Liver (tissue), 3 donors: ENCODE results near the gene KIF11.

Source experiments
- FOXA1 ChIP-seq: IDR thresholded peaks from 2 replicates; pipeline ENCODE4 v1.6.1; 2016; ENCODE audit warnings: antibody characterized with exemption
- FOXA2 ChIP-seq: IDR thresholded peaks from 2 replicates; pipeline ENCODE4 v1.6.1; 2016; ENCODE audit warnings: antibody characterized with exemption
- GABPA ChIP-seq, 2 donors: IDR thresholded peaks in 1 of 2; conservative IDR thresholded peaks in 1 of 2; 2 replicates each; pipeline ENCODE4 v1.6.1; 2016; ENCODE audit warnings: antibody characterized with exemption in 2 of 2, mild to moderate bottlenecking in 1 of 2, moderate library complexity in 1 of 2
- JUND ChIP-seq, 2 donors: IDR thresholded peaks; 2 replicates each; pipeline ENCODE4 v1.6.1; 2016; ENCODE audit warnings: antibody characterized with exemption in 2 of 2
- RAD21 ChIP-seq, 2 donors: IDR thresholded peaks; 2 replicates each; pipeline ENCODE4 v1.6.1; 2016; ENCODE audit warnings: antibody characterized with exemption in 2 of 2, mild to moderate bottlenecking in 2 of 2
- RXRA ChIP-seq, 2 donors: IDR thresholded peaks; 2 replicates each; pipeline ENCODE4 v1.6.1; 2017 to 2018; ENCODE audit warnings: antibody characterized with exemption in 2 of 2, mild to moderate bottlenecking in 1 of 2
- SP1 ChIP-seq: IDR thresholded peaks from 2 replicates; pipeline ENCODE4 v1.6.1; 2018; ENCODE audit warnings: antibody characterized with exemption, mild to moderate bottlenecking
- TAF1 ChIP-seq: conservative IDR thresholded peaks from 2 replicates; pipeline ENCODE4 v1.6.1; 2016; ENCODE audit warnings: antibody characterized with exemption, mild to moderate bottlenecking
- YY1 ChIP-seq: IDR thresholded peaks from 2 replicates; pipeline ENCODE4 v1.6.1; 2016; ENCODE audit warnings: antibody characterized with exemption, mild to moderate bottlenecking
- TF ChIP-seq, protein P1 (sequence below): fragments of 150-350 bp; IDR thresholded peaks from 2 replicates; pipeline ENCODE4 v1.5.1; 2017; ENCODE audit warnings: improper control_type of control experiment, low read depth, low read length; ENCODE audit not compliant: missing input control
- TF ChIP-seq, protein P2 (sequence below): IDR thresholded peaks from 2 replicates; pipeline ENCODE4 v1.6.1; 2016; ENCODE audit warnings: antibody characterized with exemption
- TF ChIP-seq, protein P3 (sequence below): IDR thresholded peaks from 2 replicates; pipeline ENCODE4 v1.6.1; 2016; ENCODE audit warnings: antibody characterized with exemption, mild to moderate bottlenecking
- TF ChIP-seq, protein P4 (sequence below): IDR thresholded peaks from 2 replicates; pipeline ENCODE4 v1.6.1; 2016; ENCODE audit warnings: antibody characterized with exemption
- donor health status: healthy.
- donor health status: healthy.

DNA sequence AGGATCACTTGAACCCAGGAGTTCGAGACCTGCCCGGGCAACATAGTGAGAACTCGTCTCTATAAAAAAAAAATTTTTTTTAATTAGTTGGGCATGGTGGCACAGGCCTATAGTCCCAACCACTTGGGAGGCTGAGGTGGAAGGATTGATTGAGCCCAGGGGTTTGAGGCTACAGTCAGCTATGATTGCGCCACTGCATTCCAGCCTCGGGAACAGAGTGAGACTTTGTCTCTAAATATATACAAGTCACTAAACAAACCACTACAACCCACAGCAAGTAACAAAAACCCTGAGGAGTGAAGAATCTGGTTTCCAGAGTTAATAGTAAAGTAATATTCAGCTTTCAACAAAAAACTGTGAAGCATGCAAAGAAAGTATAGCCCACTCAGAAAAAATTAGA is 64.1 kb downstream of the KIF11 start:
- TF ChIP-seq RAD21 (IDR thresholded peaks at IDR 0.05) (no peak), FOXA2 (no peak), JUND (IDR thresholded peaks at IDR 0.05) (no peak), RXRA (IDR thresholded peaks at IDR 0.05) (no peak), YY1 (no peak), TAF1 (no peak), SP1 (no peak), GABPA (IDR thresholded peaks at IDR 0.05 in 1 of 2, conservative IDR thresholded peaks at IDR 0.05 in 1 of 2) (no peak), FOXA1 (no peak)
- TF ChIP-seq, protein P1, sequence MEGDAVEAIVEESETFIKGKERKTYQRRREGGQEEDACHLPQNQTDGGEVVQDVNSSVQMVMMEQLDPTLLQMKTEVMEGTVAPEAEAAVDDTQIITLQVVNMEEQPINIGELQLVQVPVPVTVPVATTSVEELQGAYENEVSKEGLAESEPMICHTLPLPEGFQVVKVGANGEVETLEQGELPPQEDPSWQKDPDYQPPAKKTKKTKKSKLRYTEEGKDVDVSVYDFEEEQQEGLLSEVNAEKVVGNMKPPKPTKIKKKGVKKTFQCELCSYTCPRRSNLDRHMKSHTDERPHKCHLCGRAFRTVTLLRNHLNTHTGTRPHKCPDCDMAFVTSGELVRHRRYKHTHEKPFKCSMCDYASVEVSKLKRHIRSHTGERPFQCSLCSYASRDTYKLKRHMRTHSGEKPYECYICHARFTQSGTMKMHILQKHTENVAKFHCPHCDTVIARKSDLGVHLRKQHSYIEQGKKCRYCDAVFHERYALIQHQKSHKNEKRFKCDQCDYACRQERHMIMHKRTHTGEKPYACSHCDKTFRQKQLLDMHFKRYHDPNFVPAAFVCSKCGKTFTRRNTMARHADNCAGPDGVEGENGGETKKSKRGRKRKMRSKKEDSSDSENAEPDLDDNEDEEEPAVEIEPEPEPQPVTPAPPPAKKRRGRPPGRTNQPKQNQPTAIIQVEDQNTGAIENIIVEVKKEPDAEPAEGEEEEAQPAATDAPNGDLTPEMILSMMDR = no peak
- TF ChIP-seq, protein P2, sequence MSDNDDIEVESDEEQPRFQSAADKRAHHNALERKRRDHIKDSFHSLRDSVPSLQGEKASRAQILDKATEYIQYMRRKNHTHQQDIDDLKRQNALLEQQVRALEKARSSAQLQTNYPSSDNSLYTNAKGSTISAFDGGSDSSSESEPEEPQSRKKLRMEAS = no peak
- TF ChIP-seq, protein P3, sequence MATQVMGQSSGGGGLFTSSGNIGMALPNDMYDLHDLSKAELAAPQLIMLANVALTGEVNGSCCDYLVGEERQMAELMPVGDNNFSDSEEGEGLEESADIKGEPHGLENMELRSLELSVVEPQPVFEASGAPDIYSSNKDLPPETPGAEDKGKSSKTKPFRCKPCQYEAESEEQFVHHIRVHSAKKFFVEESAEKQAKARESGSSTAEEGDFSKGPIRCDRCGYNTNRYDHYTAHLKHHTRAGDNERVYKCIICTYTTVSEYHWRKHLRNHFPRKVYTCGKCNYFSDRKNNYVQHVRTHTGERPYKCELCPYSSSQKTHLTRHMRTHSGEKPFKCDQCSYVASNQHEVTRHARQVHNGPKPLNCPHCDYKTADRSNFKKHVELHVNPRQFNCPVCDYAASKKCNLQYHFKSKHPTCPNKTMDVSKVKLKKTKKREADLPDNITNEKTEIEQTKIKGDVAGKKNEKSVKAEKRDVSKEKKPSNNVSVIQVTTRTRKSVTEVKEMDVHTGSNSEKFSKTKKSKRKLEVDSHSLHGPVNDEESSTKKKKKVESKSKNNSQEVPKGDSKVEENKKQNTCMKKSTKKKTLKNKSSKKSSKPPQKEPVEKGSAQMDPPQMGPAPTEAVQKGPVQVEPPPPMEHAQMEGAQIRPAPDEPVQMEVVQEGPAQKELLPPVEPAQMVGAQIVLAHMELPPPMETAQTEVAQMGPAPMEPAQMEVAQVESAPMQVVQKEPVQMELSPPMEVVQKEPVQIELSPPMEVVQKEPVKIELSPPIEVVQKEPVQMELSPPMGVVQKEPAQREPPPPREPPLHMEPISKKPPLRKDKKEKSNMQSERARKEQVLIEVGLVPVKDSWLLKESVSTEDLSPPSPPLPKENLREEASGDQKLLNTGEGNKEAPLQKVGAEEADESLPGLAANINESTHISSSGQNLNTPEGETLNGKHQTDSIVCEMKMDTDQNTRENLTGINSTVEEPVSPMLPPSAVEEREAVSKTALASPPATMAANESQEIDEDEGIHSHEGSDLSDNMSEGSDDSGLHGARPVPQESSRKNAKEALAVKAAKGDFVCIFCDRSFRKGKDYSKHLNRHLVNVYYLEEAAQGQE = no peak
- TF ChIP-seq, protein P4, sequence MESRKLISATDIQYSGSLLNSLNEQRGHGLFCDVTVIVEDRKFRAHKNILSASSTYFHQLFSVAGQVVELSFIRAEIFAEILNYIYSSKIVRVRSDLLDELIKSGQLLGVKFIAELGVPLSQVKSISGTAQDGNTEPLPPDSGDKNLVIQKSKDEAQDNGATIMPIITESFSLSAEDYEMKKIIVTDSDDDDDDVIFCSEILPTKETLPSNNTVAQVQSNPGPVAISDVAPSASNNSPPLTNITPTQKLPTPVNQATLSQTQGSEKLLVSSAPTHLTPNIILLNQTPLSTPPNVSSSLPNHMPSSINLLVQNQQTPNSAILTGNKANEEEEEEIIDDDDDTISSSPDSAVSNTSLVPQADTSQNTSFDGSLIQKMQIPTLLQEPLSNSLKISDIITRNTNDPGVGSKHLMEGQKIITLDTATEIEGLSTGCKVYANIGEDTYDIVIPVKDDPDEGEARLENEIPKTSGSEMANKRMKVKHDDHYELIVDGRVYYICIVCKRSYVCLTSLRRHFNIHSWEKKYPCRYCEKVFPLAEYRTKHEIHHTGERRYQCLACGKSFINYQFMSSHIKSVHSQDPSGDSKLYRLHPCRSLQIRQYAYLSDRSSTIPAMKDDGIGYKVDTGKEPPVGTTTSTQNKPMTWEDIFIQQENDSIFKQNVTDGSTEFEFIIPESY = no peak
